ENCODE measurements around the gene ALPG. TPM values are rescaled to one million over a fixed set of nuclear protein-coding genes. Genes with fewer than 3 reads are reported as not detected.
A peak's percentile ranks its signal among the peaks of the same experiment; 100 is the strongest.

ALPG gene
- polyA plus RNA-seq, 1 donor (not counting 4 experiments of a cell fraction or from before 2014, with no cell fraction given) = not detected

DNA sequence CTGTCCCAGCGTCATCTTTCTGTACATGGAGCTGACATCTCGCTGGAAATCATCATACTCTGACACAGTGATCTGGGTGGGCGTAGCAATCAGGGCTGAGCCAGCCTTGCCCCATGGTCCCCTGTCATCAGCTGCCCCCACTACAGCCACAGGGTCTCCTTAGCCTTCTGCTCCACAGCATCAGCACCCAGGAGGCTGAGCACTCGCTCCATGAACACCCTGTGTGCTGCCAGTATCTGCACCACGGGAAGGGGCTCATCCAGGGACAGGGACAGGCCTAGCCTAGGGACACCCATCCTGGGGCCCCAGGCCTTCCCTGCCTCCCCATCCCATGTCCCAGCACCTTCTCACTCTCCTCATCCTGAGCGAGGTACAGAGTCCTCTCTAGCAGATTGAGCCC lies 11.4 kb downstream of the ALPG start:
- Histone ChIP-seq H3K27me3 (ENCODE audit: control insufficient read depth, extremely low read depth, insufficient read depth, low read length) (peaks cover 65% of the 10 kb centered on the region), H3K4me1 (ENCODE audit: control insufficient read depth, extremely low read depth, insufficient read depth, low read length) (peaks cover 9% of the 10 kb centered on the region)
- TF ChIP-seq, protein P1, sequence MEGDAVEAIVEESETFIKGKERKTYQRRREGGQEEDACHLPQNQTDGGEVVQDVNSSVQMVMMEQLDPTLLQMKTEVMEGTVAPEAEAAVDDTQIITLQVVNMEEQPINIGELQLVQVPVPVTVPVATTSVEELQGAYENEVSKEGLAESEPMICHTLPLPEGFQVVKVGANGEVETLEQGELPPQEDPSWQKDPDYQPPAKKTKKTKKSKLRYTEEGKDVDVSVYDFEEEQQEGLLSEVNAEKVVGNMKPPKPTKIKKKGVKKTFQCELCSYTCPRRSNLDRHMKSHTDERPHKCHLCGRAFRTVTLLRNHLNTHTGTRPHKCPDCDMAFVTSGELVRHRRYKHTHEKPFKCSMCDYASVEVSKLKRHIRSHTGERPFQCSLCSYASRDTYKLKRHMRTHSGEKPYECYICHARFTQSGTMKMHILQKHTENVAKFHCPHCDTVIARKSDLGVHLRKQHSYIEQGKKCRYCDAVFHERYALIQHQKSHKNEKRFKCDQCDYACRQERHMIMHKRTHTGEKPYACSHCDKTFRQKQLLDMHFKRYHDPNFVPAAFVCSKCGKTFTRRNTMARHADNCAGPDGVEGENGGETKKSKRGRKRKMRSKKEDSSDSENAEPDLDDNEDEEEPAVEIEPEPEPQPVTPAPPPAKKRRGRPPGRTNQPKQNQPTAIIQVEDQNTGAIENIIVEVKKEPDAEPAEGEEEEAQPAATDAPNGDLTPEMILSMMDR (optimal IDR thresholded peaks at IDR 0.05 in 1 of 3, IDR thresholded peaks at IDR 0.05 in 1 of 3, conservative IDR thresholded peaks at IDR 0.05 in 1 of 3; ENCODE audit: extremely low read depth in 1 of 3, insufficient read depth in 2 of 3, low read length in 3 of 3) = no peak
- TF ChIP-seq EZH2 (IDR thresholded peaks at IDR 0.05; ENCODE audit: low read length) = no peak

DNA sequence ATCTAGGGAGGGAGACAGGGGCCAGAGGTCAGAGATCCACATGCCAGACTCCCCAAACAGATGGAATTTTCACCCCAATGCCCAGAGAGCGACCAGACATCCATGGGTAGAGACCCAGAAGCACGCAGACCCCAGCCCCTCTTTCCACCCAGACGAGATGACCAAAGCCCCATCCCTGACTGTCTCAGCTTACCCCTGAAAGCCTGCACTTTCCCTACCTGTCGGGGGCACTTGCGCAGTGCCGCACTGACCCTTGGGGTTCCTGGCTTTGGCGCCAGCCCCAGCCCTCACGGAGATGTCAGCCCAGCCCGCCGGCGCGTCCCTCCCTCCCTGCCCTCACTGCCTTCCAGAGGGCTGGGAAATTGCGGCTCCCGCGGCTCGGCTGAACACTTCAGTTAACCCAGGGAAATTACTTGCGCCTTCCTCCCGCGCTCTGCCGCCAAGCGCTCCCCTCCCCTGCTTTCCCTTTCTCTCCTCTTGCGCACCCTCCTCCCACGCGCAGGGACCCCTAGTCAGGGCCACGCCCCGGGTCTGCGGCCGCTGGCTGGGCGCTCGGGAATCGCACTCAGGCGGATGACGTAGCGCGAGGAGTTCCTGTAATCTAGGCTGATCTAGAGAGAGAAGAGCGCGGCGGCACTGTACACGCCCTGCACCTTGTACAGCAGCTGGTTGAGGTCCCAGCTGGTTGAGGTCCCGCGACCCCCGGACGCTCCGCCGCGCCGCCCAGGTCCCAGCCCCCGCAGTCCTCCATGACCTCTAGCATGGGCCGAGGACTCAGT lies 12.0 kb downstream of the ALPG start:
- DNase-seq (ENCODE audit: low read depth, low spot score) = no peak
- H3K9me1 ChIP-seq (ENCODE audit: control insufficient read depth, extremely low read depth, insufficient read depth, low read length) = no peaks in the 10 kb centered on the region
- peak overlapping the region; percentile 49 for H2AFZ ChIP-seq (ENCODE audit: control insufficient read depth, low read length)
- H3K4me1 ChIP-seq (ENCODE audit: control insufficient read depth, extremely low read depth, insufficient read depth, low read length) = peaks cover 9% of the 10 kb centered on the region
- no peak overlapping the region for H3K27ac ChIP-seq (ENCODE audit: control insufficient read depth, insufficient read depth, low read length)
- H3K9me3 ChIP-seq (ENCODE audit: control insufficient read depth, low read depth, low read length) = peaks cover 2% of the 10 kb centered on the region
- H3K4me3 ChIP-seq (ENCODE audit: control insufficient read depth in 2 of 3, extremely low read depth in 1 of 3, insufficient read depth in 2 of 3, low read depth in 1 of 3, low read length in 3 of 3) = peak overlapping the region in 2 of 3 experiments; percentile 49 to 57
- H4K20me1 ChIP-seq (ENCODE audit: control insufficient read depth, extremely low read depth, insufficient read depth, low read length) = peaks cover 2% of the 10 kb centered on the region
- peak; percentile 87 for TF ChIP-seq EZH2 (IDR thresholded peaks at IDR 0.05; ENCODE audit: low read length)
- TF ChIP-seq, protein P1 (optimal IDR thresholded peaks at IDR 0.05 in 1 of 3, IDR thresholded peaks at IDR 0.05 in 1 of 3, conservative IDR thresholded peaks at IDR 0.05 in 1 of 3; ENCODE audit: extremely low read depth in 1 of 3, insufficient read depth in 2 of 3, low read length in 3 of 3) = no peak
- no peaks in the 10 kb centered on the region for H3K79me2 ChIP-seq (ENCODE audit: control insufficient read depth, insufficient read depth, low read length)
- no peak for FAIRE-seq
- H3K9ac ChIP-seq (ENCODE audit: control insufficient read depth, extremely low read depth, insufficient read depth, low read length) = no peak overlapping the region
- peak overlapping the region; percentile 64 for H3K4me2 ChIP-seq (ENCODE audit: control insufficient read depth, extremely low read depth, insufficient read depth, low read depth, low read length)
- dilution Hi-C loops (cut with MboI; ENCODE audit: extremely low pct_ligation_motif_present, low sequenced_read_pairs) = no loop called here
- peaks cover 65% of the 10 kb centered on the region for H3K27me3 ChIP-seq (ENCODE audit: control insufficient read depth, extremely low read depth, insufficient read depth, low read length)
- H3K36me3 ChIP-seq (ENCODE audit: control insufficient read depth in 2 of 2, extremely low read depth in 1 of 2, insufficient read depth in 2 of 2, low read length in 2 of 2) = no peaks in the 10 kb centered on the region

More for the DNA sequence above, 11.4 kb downstream of the ALPG start:
- H3K9ac ChIP-seq (ENCODE audit: control insufficient read depth, extremely low read depth, insufficient read depth, low read length) = no peak overlapping the region
- H3K4me2 ChIP-seq (ENCODE audit: control insufficient read depth, extremely low read depth, insufficient read depth, low read depth, low read length) = no peak overlapping the region
- H3K79me2 ChIP-seq (ENCODE audit: control insufficient read depth, insufficient read depth, low read length) = no peaks in the 10 kb centered on the region
- H3K4me3 ChIP-seq (ENCODE audit: control insufficient read depth in 2 of 3, extremely low read depth in 1 of 3, insufficient read depth in 2 of 3, low read depth in 1 of 3, low read length in 3 of 3) = no peak overlapping the region
- H3K27ac ChIP-seq (ENCODE audit: control insufficient read depth, insufficient read depth, low read length) = no peak overlapping the region
- peaks cover 2% of the 10 kb centered on the region for H4K20me1 ChIP-seq (ENCODE audit: control insufficient read depth, extremely low read depth, insufficient read depth, low read length)
- no peak overlapping the region for H2AFZ ChIP-seq (ENCODE audit: control insufficient read depth, low read length)
- H3K9me1 ChIP-seq (ENCODE audit: control insufficient read depth, extremely low read depth, insufficient read depth, low read length) = no peaks in the 10 kb centered on the region
- DNase-seq (ENCODE audit: low read depth, low spot score) (no peak), FAIRE-seq (no peak)
- no peaks in the 10 kb centered on the region for H3K36me3 ChIP-seq (ENCODE audit: control insufficient read depth in 2 of 2, extremely low read depth in 1 of 2, insufficient read depth in 2 of 2, low read length in 2 of 2)
- peaks cover 2% of the 10 kb centered on the region for H3K9me3 ChIP-seq (ENCODE audit: control insufficient read depth, low read depth, low read length)
- dilution Hi-C loops (cut with MboI; ENCODE audit: extremely low pct_ligation_motif_present, low sequenced_read_pairs) = no loop called here
